CD4-positive, CD25-positive, alpha-beta regulatory T cell (primary cell): ENCODE results near the gene RAD9B. TPM values are rescaled to one million over a fixed set of nuclear protein-coding genes. Genes with fewer than 3 reads are reported as not detected.

Experiments used
- ATAC-seq, 2 donors: fragments of 150-1000 bp; cut with Tn5 transposase; one replicate each; pipeline ENCODE4 v1.10.0; 2021; ENCODE audit warnings: low read depth in 2 of 2, moderate number of reproducible peaks in 2 of 2, moderate library complexity in 1 of 2
- DNase-seq, 3 donors: peaks; one replicate each; pipeline versions ENCODE4 v3.0.0 to v3.0.0-alpha.2; 2012 to 2022; ENCODE audit warnings: mixed read lengths in 1 of 3
- H3K27ac ChIP-seq: one replicate; pipeline ENCODE4 v1.7.0; 2013; ENCODE audit warnings: mild to moderate bottlenecking, low read length; ENCODE audit not compliant: insufficient read depth, poor library complexity, severe bottlenecking
- H3K27me3 ChIP-seq: one replicate; pipeline ENCODE4 v1.7.0; 2013; ENCODE audit warnings: low read length; ENCODE audit not compliant: control insufficient read depth, insufficient read depth
- H3K36me3 ChIP-seq: one replicate; pipeline ENCODE4 v1.7.0; 2013; ENCODE audit warnings: mild to moderate bottlenecking, low read length, moderate library complexity; ENCODE audit not compliant: control insufficient read depth, insufficient read depth
- H3K4me1 ChIP-seq: 2 replicates; pipeline ENCODE4 v1.7.0; 2013; ENCODE audit warnings: mild to moderate bottlenecking, low read length; ENCODE audit not compliant: insufficient read depth, control insufficient read depth, poor library complexity, severe bottlenecking
- H3K4me3 ChIP-seq: one replicate; pipeline ENCODE4 v1.7.0; 2013; ENCODE audit warnings: low read depth, mild to moderate bottlenecking, low read length, moderate library complexity
- H3K9me3 ChIP-seq, 2 experiments: 1 replicate in 1 of 2; 2 replicates in 1 of 2; pipeline ENCODE4 v1.7.0; 2013; ENCODE audit warnings: low read length in 2 of 2, mild to moderate bottlenecking in 1 of 2, moderate library complexity in 1 of 2; ENCODE audit not compliant: control insufficient read depth in 2 of 2
- H3K27ac Mint-ChIP-seq, 3 donors: one replicate each; pipeline ENCODE4 v1.8.0; 2020 to 2022; ENCODE audit warnings: mild to moderate bottlenecking in 3 of 3, mixed read lengths in 3 of 3, moderate library complexity in 2 of 3
- H3K27me3 Mint-ChIP-seq: one replicate; pipeline ENCODE4 v1.8.0; 2022; ENCODE audit warnings: mild to moderate bottlenecking, mixed read lengths
- H3K36me3 Mint-ChIP-seq: one replicate; pipeline ENCODE4 v1.8.0; 2020; ENCODE audit warnings: mixed read lengths
- H3K4me1 Mint-ChIP-seq, 4 donors: one replicate each; pipeline ENCODE4 v1.8.0; 2020 to 2022; ENCODE audit warnings: mixed read lengths in 4 of 4, mild to moderate bottlenecking in 1 of 4
- H3K4me3 Mint-ChIP-seq, 4 donors: one replicate each; pipeline ENCODE4 v1.8.0; 2020 to 2022; ENCODE audit warnings: mild to moderate bottlenecking in 4 of 4, mixed read lengths in 4 of 4, moderate library complexity in 3 of 4
- H3K9me3 Mint-ChIP-seq, 7 donors: one replicate each; pipeline ENCODE4 v1.8.0; 2020 to 2022; ENCODE audit warnings: mixed read lengths in 7 of 7, mild to moderate bottlenecking in 3 of 7, moderate library complexity in 2 of 7
- polyA plus RNA-seq, 4 donors: library from polyadenylated mRNA; unstranded; fragments of 300-500 nt; fragmentation: Illumina TruSeq; gene quantifications; one replicate each; pipeline ENCODE4 v1.2.3, GENCODE V29; 2021
- total RNA-seq: library from RNA; stranded (reverse); gene quantifications from one replicate; pipeline ENCODE4 v1.2.3, GENCODE V29; 2022

RAD9B gene
- total and polyA plus RNA-seq, 5 donors from 2014 or later: 0.35 to 1.2 (median 1.0) TPM

DNA sequence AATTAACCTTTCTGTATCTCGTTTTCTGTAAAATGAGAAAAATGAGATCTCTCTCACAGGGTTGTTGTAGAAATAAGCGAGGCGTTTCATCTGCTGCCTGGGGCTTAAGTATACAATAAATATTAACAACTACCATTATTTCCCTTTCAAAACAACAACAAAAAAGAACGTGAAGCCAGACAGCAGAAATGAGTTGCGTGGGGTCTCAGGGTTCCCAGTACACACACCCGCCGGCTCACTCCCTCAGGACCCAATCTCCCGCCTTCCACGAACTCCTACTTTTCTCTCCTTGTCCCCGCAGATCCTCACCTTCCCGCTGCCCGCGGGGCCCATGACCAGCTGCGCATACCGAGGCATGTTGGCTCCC, 34.3 kb upstream of the RAD9B start:
- peak overlapping the region; percentile 92 to 99 (median 98) for H3K27ac Mint-ChIP-seq
- DNase-seq (no peak), ATAC-seq (no peak)
- H3K9me3 Mint-ChIP-seq: no peaks in the 10 kb centered on the region
- Histone ChIP-seq H3K4me1 (peaks cover 27% of the 10 kb centered on the region), H3K36me3 (peaks cover 6% of the 10 kb centered on the region), H3K9me3 (no peaks in the 10 kb centered on the region), H3K27me3 (no peaks in the 10 kb centered on the region), H3K27ac (peak overlapping the region; percentile 83), H3K4me3 (peak overlapping the region; percentile 98)
- no peaks in the 10 kb centered on the region for H3K27me3 Mint-ChIP-seq
- peaks cover 10 to 51% (median 27%) of the 10 kb centered on the region in 4 donors for H3K4me1 Mint-ChIP-seq
- peak overlapping the region; percentile 96 to 99 (median 98) for H3K4me3 Mint-ChIP-seq
- peaks cover 7% of the 10 kb centered on the region for H3K36me3 Mint-ChIP-seq

- Mint-ChIP-seq H3K36me3 (peaks cover 7% of the 10 kb centered on the region), H3K9me3 (no peaks in the 10 kb centered on the region), H3K27me3 (no peaks in the 10 kb centered on the region), H3K4me3 (peak within 1 kb of the TSS; percentile 96 to 99 (median 98)), H3K27ac (peak within 1 kb of the TSS; percentile 92 to 99 (median 98)), H3K4me1 (peaks cover 10 to 51% (median 27%) of the 10 kb centered on the region in 4 donors)
- H3K9me3 ChIP-seq: no peaks in the 10 kb centered on the region
- H3K27me3 ChIP-seq: no peaks in the 10 kb centered on the region
- H3K27ac ChIP-seq: peak within 1 kb of the TSS; percentile 83
- H3K36me3 ChIP-seq: peaks cover 6% of the 10 kb centered on the region
- peak; percentile 89 for ATAC-seq
- peak; percentile 93 to 98 (median 97) for DNase-seq
- peak within 1 kb of the TSS; percentile 98 for H3K4me3 ChIP-seq
- peaks cover 27% of the 10 kb centered on the region for H3K4me1 ChIP-seq
These were observed 33.7 kb upstream of the RAD9B start, which contains the start of the genes FAM216A and GPN3 for GRCh38 chr12:110468214-110469048. TSS of gene FAM216A (plus strand) at chr12:110468845. CDS start at chr12:110468876, 31 bp downstream. TSS of gene GPN3 (minus strand) at chr12:110468257. CDS start at chr12:110468203, 54 bp downstream.

- H3K9me3 Mint-ChIP-seq: no peaks in the 10 kb centered on the region
- no peak for ATAC-seq
- no peak overlapping the region for H3K27ac Mint-ChIP-seq
These were observed 26.7 kb upstream of the RAD9B start for GRCh38 chr12:110475426-110475825.

DNA sequence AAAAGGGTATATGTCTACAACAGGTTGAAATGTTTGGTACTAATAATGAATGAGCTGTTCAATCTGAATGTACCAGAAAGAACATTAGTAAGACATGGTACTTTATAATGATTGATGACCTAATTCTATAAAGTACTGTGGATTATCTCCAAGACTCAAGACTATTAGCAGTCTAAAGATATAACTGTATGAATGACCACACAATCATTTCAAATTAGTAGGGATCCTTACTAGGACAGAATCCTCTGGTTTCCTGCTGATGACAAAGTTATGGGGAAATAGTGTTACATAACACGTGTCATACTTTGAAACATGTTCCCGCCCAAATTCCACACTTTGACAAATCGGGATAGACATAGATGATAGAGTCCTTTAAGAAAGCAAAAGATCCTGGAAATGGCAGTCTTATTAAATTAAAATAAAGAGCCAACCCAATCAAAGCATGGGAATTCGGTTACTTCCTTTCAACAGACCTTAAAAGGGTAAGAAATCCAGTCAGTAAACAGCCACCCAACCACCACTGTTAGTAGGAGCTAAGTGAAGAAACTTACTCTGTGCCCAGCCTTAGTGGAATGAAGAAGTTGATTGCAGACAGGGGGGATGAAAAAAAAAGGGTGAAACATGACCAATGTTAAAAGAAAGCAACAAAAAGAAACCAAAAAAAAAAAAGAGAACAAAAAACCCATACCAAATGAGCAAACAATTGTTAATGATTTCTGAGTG, 3.0 kb upstream of the RAD9B start:
- ATAC-seq (no peak), DNase-seq (no peak)
- H3K4me3 ChIP-seq: peak overlapping the region; percentile 4
- Mint-ChIP-seq H3K9me3 (no peaks in the 10 kb centered on the region), H3K27me3 (peaks cover 7% of the 10 kb centered on the region), H3K36me3 (peaks cover 15% of the 10 kb centered on the region), H3K4me3 (peak overlapping the region; percentile 32 to 77 (median 66)), H3K4me1 (peaks cover 19 to 53% (median 29%) of the 10 kb centered on the region in 4 donors), H3K27ac (peak overlapping the region in 2 of 3 donors; percentile 53 to 70)
- H3K27ac ChIP-seq: no peak overlapping the region
- no peaks in the 10 kb centered on the region for H3K27me3 ChIP-seq
- H3K36me3 ChIP-seq: peaks cover 24% of the 10 kb centered on the region
- peaks cover 26% of the 10 kb centered on the region for H3K4me1 ChIP-seq
- H3K9me3 ChIP-seq: no peaks in the 10 kb centered on the region

More at GRCh38 chr12:110475426-110475825, 26.7 kb upstream of the RAD9B start:
- H3K4me3 ChIP-seq: no peak overlapping the region
- no peak overlapping the region for H3K27ac ChIP-seq
- no peaks in the 10 kb centered on the region for H3K36me3 ChIP-seq
- no peaks in the 10 kb centered on the region for H3K4me1 ChIP-seq
- Mint-ChIP-seq H3K4me1 (peaks cover 0 to 4% (median 0%) of the 10 kb centered on the region in 4 donors), H3K27me3 (no peaks in the 10 kb centered on the region), H3K4me3 (no peak overlapping the region), H3K36me3 (peaks cover 4% of the 10 kb centered on the region)
- DNase-seq: no peak
- H3K9me3 ChIP-seq: no peaks in the 10 kb centered on the region
- no peaks in the 10 kb centered on the region for H3K27me3 ChIP-seq

DNA sequence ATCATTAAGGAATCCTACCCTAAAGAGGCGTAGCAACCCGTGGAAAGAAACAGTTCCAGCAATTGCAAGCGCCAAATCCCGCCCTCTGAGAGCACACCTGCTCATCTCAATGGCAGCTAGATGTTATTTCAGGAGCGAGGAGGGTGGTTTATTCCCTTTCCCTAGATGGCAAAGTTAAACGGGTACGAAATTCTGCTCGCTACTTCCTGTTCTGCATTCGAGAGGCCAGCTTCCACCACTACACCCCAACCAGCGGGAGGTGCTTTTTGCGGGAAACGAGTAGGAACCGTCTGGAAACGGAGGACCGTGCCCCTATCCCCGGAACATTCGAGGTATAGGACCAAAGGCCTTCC, 756 bp upstream of the RAD9B start:
- Mint-ChIP-seq H3K27me3 (peaks cover 7% of the 10 kb centered on the region), H3K4me3 (peak overlapping the region; percentile 93 to 99 (median 97)), H3K4me1 (peaks cover 19 to 47% (median 28%) of the 10 kb centered on the region in 4 donors), H3K27ac (peak overlapping the region; percentile 95 to 99 (median 99)), H3K36me3 (peaks cover 6% of the 10 kb centered on the region), H3K9me3 (no peaks in the 10 kb centered on the region)
- no peaks in the 10 kb centered on the region for H3K27me3 ChIP-seq
- no peaks in the 10 kb centered on the region for H3K9me3 ChIP-seq
- peak overlapping the region; percentile 92 for H3K27ac ChIP-seq
- peak overlapping the region; percentile 95 for H3K4me3 ChIP-seq
- peak in 1 of 3 donors; percentile 56 for DNase-seq
- no peak for ATAC-seq
- H3K36me3 ChIP-seq: peaks cover 8% of the 10 kb centered on the region
- peaks cover 26% of the 10 kb centered on the region for H3K4me1 ChIP-seq

DNA sequence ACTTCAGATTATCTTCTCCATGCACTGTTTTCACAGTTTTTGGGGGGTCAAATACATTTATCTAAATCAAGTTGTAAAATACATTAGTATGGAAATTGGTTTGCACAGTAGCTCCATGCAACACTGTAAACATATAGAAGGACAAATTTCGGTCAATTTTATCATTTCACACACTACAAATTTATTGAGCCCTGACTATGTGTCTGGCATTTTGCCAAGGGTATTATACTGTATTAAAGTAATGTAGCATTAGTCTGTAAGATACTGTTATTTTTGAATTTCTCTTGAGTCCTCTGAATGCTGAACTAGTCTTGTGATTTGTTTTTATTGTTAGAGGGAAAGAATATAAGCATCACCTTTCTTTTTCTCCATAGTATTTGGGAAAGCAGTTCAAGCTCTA, 1.3 kb downstream of the RAD9B start:
- Histone ChIP-seq H3K36me3 (no peaks in the 10 kb centered on the region), H3K4me3 (no peak overlapping the region), H3K9me3 (no peaks in the 10 kb centered on the region), H3K27me3 (no peaks in the 10 kb centered on the region), H3K4me1 (peaks cover 26% of the 10 kb centered on the region), H3K27ac (no peak overlapping the region)
- no peak for DNase-seq
- ATAC-seq: no peak
- Mint-ChIP-seq H3K9me3 (no peaks in the 10 kb centered on the region), H3K4me3 (peak overlapping the region in 3 of 4 donors; percentile 44 to 93 (median 80)), H3K27ac (peak overlapping the region in 2 of 3 donors; percentile 36 to 83), H3K27me3 (peaks cover 7% of the 10 kb centered on the region), H3K36me3 (peaks cover 6% of the 10 kb centered on the region), H3K4me1 (peaks cover 19 to 40% (median 27%) of the 10 kb centered on the region in 4 donors)

GRCh38 chr12:110505332-110505731, 3.2 kb downstream of the RAD9B start:
- no peak for ATAC-seq
- no peak for DNase-seq
- Histone ChIP-seq H3K4me1 (peaks cover 13% of the 10 kb centered on the region), H3K27me3 (no peaks in the 10 kb centered on the region), H3K4me3 (no peak overlapping the region), H3K36me3 (no peaks in the 10 kb centered on the region), H3K27ac (no peak overlapping the region), H3K9me3 (no peaks in the 10 kb centered on the region)
- no peaks in the 10 kb centered on the region for H3K36me3 Mint-ChIP-seq
- peaks cover 7% of the 10 kb centered on the region for H3K27me3 Mint-ChIP-seq
- no peak overlapping the region for H3K27ac Mint-ChIP-seq
- no peak overlapping the region for H3K4me3 Mint-ChIP-seq
- peaks cover 10 to 24% (median 15%) of the 10 kb centered on the region in 4 donors for H3K4me1 Mint-ChIP-seq
- H3K9me3 Mint-ChIP-seq: no peaks in the 10 kb centered on the region
